HEK293 (cell line): Measurements from ENCODE around the gene OR6P1.

Source experiments
- CTCF ChIA-PET: fragments of 350-600 bp; formaldehyde crosslinking; extraction: SDS; loops from one replicate; lab custom pipeline; 2021; ENCODE audit warnings: antibody characterized with exemption; lab: Yijun Ruan, JAX
- POLR2A ChIA-PET: fragments of 300-600 bp; formaldehyde crosslinking; extraction: SDS; loops from one replicate; lab custom pipeline; 2020; ENCODE audit warnings: antibody characterized with exemption, inconsistent platforms; lab: Yijun Ruan, JAX
- H3K27ac ChIP-seq: fragments of 200-500 bp; sonication (Bioruptor generic); 2 replicates; pipeline ENCODE4 v1.5.1; 2014; ENCODE audit warnings: low read depth, low read length, control low read depth, inconsistent platforms; ENCODE audit errors: extremely low read depth
- H3K36me3 ChIP-seq, 2 experiments: fragments of 200-500 bp in 1 of 2; sonication (Bioruptor generic) in 1 of 2; 1 replicate in 1 of 2; 2 replicates in 1 of 2; pipeline ENCODE4 v1.5.1; 2014 to 2017; ENCODE audit warnings: inconsistent platforms in 2 of 2, low read length in 2 of 2; ENCODE audit not compliant: control insufficient read depth in 2 of 2, insufficient read depth in 1 of 2
- H3K4me1 ChIP-seq: fragments of 200-500 bp; sonication (Bioruptor generic); 2 replicates; pipeline ENCODE4 v1.5.1; 2014; ENCODE audit warnings: mild to moderate bottlenecking, low read length, inconsistent platforms; ENCODE audit not compliant: control insufficient read depth, insufficient read depth
- H3K4me3 ChIP-seq: 2 replicates; pipeline ENCODE4 v1.5.1; 2011; ENCODE audit warnings: low read depth, mild to moderate bottlenecking, control low read depth, low read length, moderate library complexity
- H3K9me3 ChIP-seq: fragments of 200-500 bp; sonication (Bioruptor generic); 2 replicates; pipeline ENCODE4 v1.5.1; 2014; ENCODE audit warnings: low read depth, low read length, inconsistent platforms; ENCODE audit not compliant: control insufficient read depth, insufficient read depth
- ZFP41 ChIP-seq: fragments of 450-650 bp; formaldehyde crosslinking; IDR thresholded peaks from 2 replicates; pipeline ENCODE4 v1.5.1; 2016; ENCODE audit warnings: missing biosample characterization, missing genetic modification characterization, borderline replicate concordance
- ZNF202 ChIP-seq: fragments of 450-650 bp; formaldehyde crosslinking; IDR thresholded peaks from 2 replicates; pipeline ENCODE4 v1.5.1; 2016; ENCODE audit warnings: missing biosample characterization, missing genetic modification characterization, borderline replicate concordance
- ZNF223 ChIP-seq: fragments of 450-650 bp; formaldehyde crosslinking; IDR thresholded peaks from 2 replicates; pipeline ENCODE4 v1.5.1; 2016; ENCODE audit warnings: missing biosample characterization, missing genetic modification characterization
- ZNF266 ChIP-seq: fragments of 450-650 bp; formaldehyde crosslinking; IDR thresholded peaks from 2 replicates; pipeline ENCODE4 v1.5.1; 2016; ENCODE audit warnings: missing biosample characterization, missing genetic modification characterization, low read depth
- ZNF335 ChIP-seq: fragments of 450-650 bp; formaldehyde crosslinking; conservative IDR thresholded peaks from 2 replicates; pipeline ENCODE4 v1.5.1; 2016; ENCODE audit warnings: missing biosample characterization, missing genetic modification characterization
- ZNF391 ChIP-seq: fragments of 450-650 bp; formaldehyde crosslinking; IDR thresholded peaks from 2 replicates; pipeline ENCODE4 v1.5.1; 2016; ENCODE audit warnings: low read depth, missing biosample characterization, missing genetic modification characterization, borderline replicate concordance
- ZNF555 ChIP-seq: fragments of 450-650 bp; formaldehyde crosslinking; conservative IDR thresholded peaks from 2 replicates; pipeline ENCODE4 v1.5.1; 2017; ENCODE audit warnings: missing biosample characterization, mild to moderate bottlenecking, missing genetic modification characterization, inconsistent platforms
- ZNF600 ChIP-seq: fragments of 450-650 bp; formaldehyde crosslinking; IDR thresholded peaks from 2 replicates; pipeline ENCODE4 v1.5.1; 2016; ENCODE audit warnings: missing biosample characterization, missing genetic modification characterization
- ZNF610 ChIP-seq: fragments of 450-650 bp; formaldehyde crosslinking; IDR thresholded peaks from 2 replicates; pipeline ENCODE4 v1.5.1; 2016; ENCODE audit warnings: missing biosample characterization, missing genetic modification characterization, borderline replicate concordance
- ZSCAN23 ChIP-seq: fragments of 450-650 bp; formaldehyde crosslinking; IDR thresholded peaks from 2 replicates; pipeline ENCODE4 v1.5.1; 2016; ENCODE audit warnings: missing biosample characterization, missing genetic modification characterization
- TF ChIP-seq, protein P1 (sequence below): fragments of 450-650 bp; formaldehyde crosslinking; IDR thresholded peaks from 2 replicates; pipeline ENCODE4 v1.5.1; 2017; ENCODE audit warnings: missing biosample characterization, missing genetic modification characterization
- TF ChIP-seq, protein P2 (sequence below): fragments of 450-650 bp; formaldehyde crosslinking; optimal IDR thresholded peaks from 2 replicates; pipeline ENCODE3; 2016; ENCODE audit warnings: missing biosample characterization, mild to moderate bottlenecking, missing genetic modification characterization
- TF ChIP-seq, protein P3 (sequence below): fragments of 450-650 bp; formaldehyde crosslinking; IDR thresholded peaks from 2 replicates; pipeline ENCODE4 v1.5.1; 2016; ENCODE audit warnings: missing biosample characterization, missing genetic modification characterization, borderline replicate concordance
- TF ChIP-seq, protein P4 (sequence below): fragments of 450-650 bp; formaldehyde crosslinking; IDR thresholded peaks from 2 replicates; pipeline ENCODE4 v1.5.1; 2016; ENCODE audit warnings: missing biosample characterization, missing genetic modification characterization

OR6P1 gene

DNA sequence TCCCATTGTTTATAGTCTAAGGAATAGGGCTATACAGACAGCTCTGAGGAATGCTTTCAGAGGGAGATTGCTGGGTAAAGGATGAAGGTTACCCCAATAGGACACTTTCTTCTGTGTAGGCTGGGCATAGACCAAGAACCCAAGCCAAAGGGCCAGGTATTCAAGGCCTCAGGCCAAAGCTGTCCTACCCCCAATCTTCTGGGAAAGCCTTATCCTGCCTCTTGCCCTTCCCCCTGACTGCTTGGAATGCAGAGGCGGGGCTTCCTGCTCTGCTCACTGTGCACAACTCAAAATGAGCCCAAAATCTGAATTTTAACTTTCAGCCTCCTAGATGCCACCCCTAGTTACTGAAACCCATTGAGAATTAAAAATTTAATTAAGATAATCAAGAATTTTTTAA, 36.9 kb upstream of the OR6P1 start:
- ChIA-PET CTCF (no interaction called here), POLR2A (no interaction called here)
- no peak overlapping the region for H3K4me3 ChIP-seq

DNA sequence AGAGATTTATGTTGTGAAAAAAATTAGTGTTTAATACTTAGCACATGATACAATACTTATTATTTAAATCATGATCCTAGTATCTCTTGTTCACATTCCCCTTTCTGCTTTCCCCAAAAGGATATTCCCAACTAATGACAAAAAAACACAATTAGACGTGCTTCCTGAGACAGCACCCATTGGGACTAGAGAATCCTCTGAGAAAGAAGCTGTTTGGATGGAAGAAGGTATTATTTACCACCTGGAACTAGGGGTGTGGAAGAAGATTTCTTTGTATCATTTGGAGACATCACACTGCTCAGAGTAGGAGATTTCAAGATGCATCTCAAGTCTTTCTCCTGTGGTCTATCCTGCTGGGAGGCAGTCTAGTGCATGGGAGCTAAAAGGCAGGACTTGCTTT, 34.6 kb upstream of the OR6P1 start, which contains the start of gene OR10Z1:
OR10Z1 (plus strand) TSS at position 301 of the 400 bp plus-strand sequence. CDS start 1,171 bp downstream, outside the sequence.
- TF ChIP-seq, protein P1, sequence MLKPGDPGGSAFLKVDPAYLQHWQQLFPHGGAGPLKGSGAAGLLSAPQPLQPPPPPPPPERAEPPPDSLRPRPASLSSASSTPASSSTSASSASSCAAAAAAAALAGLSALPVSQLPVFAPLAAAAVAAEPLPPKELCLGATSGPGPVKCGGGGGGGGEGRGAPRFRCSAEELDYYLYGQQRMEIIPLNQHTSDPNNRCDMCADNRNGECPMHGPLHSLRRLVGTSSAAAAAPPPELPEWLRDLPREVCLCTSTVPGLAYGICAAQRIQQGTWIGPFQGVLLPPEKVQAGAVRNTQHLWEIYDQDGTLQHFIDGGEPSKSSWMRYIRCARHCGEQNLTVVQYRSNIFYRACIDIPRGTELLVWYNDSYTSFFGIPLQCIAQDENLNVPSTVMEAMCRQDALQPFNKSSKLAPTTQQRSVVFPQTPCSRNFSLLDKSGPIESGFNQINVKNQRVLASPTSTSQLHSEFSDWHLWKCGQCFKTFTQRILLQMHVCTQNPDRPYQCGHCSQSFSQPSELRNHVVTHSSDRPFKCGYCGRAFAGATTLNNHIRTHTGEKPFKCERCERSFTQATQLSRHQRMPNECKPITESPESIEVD (tag by site-specific recombination), result no peak
- TF ChIP-seq, protein P2, sequence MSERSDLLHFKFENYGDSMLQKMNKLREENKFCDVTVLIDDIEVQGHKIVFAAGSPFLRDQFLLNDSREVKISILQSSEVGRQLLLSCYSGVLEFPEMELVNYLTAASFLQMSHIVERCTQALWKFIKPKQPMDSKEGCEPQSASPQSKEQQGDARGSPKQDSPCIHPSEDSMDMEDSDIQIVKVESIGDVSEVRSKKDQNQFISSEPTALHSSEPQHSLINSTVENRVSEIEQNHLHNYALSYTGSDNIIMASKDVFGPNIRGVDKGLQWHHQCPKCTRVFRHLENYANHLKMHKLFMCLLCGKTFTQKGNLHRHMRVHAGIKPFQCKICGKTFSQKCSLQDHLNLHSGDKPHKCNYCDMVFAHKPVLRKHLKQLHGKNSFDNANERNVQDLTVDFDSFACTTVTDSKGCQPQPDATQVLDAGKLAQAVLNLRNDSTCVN (tag by site-specific recombination), result no peak
- no peak for TF ChIP-seq ZNF335 (tag by site-specific recombination)
- no peak for TF ChIP-seq ZNF555 (tag by site-specific recombination)
- no peak for TF ChIP-seq ZNF266 (tag by site-specific recombination)
- no peak for TF ChIP-seq ZNF391 (tag by site-specific recombination)
- no peak for TF ChIP-seq ZNF202 (tag by site-specific recombination)
- TF ChIP-seq ZFP41 (tag by site-specific recombination), result no peak
- TF ChIP-seq ZSCAN23 (tag by site-specific recombination), result no peak
- TF ChIP-seq, protein P3, sequence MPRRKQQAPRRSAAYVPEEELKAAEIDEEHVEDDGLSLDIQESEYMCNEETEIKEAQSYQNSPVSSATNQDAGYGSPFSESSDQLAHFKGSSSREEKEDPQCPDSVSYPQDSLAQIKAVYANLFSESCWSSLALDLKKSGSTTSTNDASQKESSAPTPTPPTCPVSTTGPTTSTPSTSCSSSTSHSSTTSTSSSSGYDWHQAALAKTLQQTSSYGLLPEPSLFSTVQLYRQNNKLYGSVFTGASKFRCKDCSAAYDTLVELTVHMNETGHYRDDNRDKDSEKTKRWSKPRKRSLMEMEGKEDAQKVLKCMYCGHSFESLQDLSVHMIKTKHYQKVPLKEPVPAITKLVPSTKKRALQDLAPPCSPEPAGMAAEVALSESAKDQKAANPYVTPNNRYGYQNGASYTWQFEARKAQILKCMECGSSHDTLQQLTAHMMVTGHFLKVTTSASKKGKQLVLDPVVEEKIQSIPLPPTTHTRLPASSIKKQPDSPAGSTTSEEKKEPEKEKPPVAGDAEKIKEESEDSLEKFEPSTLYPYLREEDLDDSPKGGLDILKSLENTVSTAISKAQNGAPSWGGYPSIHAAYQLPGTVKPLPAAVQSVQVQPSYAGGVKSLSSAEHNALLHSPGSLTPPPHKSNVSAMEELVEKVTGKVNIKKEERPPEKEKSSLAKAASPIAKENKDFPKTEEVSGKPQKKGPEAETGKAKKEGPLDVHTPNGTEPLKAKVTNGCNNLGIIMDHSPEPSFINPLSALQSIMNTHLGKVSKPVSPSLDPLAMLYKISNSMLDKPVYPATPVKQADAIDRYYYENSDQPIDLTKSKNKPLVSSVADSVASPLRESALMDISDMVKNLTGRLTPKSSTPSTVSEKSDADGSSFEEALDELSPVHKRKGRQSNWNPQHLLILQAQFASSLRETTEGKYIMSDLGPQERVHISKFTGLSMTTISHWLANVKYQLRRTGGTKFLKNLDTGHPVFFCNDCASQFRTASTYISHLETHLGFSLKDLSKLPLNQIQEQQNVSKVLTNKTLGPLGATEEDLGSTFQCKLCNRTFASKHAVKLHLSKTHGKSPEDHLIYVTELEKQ, result no peak
- TF ChIP-seq ZNF610, result no peak
- TF ChIP-seq ZNF600 (tag by site-specific recombination), result no peak
- ChIA-PET POLR2A (no interaction called here), CTCF (no interaction called here)
- H3K4me1 ChIP-seq, result no peaks in the 10 kb centered on the region
- no peak within 1 kb of the TSS for H3K27ac ChIP-seq
- H3K36me3 ChIP-seq, result no peaks in the 10 kb centered on the region
- no peaks in the 10 kb centered on the region for H3K9me3 ChIP-seq
- no peak within 1 kb of the TSS for H3K4me3 ChIP-seq

More for the DNA sequence above, 36.9 kb upstream of the OR6P1 start:
- Histone ChIP-seq H3K36me3 (no peaks in the 10 kb centered on the region), H3K9me3 (no peaks in the 10 kb centered on the region), H3K4me1 (no peaks in the 10 kb centered on the region), H3K27ac (no peak overlapping the region)
- TF ChIP-seq, protein P4, sequence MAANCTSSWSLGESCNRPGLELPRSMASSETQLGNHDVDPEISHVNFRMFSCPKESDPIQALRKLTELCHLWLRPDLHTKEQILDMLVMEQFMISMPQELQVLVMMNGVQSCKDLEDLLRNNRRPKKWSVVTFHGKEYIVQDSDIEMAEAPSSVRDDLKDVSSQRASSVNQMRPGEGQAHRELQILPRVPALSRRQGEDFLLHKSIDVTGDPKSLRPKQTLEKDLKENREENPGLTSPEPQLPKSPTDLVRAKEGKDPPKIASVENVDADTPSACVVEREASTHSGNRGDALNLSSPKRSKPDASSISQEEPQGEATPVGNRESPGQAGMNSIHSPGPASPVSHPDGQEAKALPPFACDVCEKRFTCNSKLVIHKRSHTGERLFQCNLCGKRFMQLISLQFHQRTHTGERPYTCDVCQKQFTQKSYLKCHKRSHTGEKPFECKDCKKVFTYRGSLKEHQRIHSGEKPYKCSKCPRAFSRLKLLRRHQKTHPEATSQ (tag by site-specific recombination), result no peak
- no peak for TF ChIP-seq ZNF223
